IMR-90 (cell line): ENCODE data around the gene DPPA3.
"Not testable (repeated sequence)": the region's sequence is repeated elsewhere in the genome, so short reads cannot be mapped to it uniquely, and the experiment has no call there.

Experiments used
- CEBPB ChIP-seq: IDR thresholded peaks from 2 replicates; pipeline ENCODE4 v1.6.1; 2012; ENCODE audit warnings: low read depth, low read length, improper control_type of control experiment
- MAFK ChIP-seq: IDR thresholded peaks from 2 replicates; pipeline ENCODE4 v1.6.1; 2012; ENCODE audit warnings: low read depth, low read length, improper control_type of control experiment
- MAZ ChIP-seq: IDR thresholded peaks from 2 replicates; pipeline ENCODE4 v1.6.1; 2012; ENCODE audit warnings: low read depth, mild to moderate bottlenecking, low read length, improper control_type of control experiment, moderate library complexity, borderline replicate concordance
- RCOR1 ChIP-seq: IDR thresholded peaks from 2 replicates; pipeline ENCODE4 v1.6.1; 2012; ENCODE audit warnings: mild to moderate bottlenecking, low read length, improper control_type of control experiment; ENCODE audit not compliant: insufficient replicate concordance
- TF ChIP-seq, protein P1 (sequence below): conservative IDR thresholded peaks from 2 replicates; pipeline ENCODE4 v1.5.1; 2012; ENCODE audit warnings: mild to moderate bottlenecking, low read depth, low read length, improper control_type of control experiment
- TF ChIP-seq, protein P2 (sequence below): fragments of 150-350 bp; IDR thresholded peaks from 2 replicates; pipeline ENCODE4 v1.6.1; 2016; ENCODE audit warnings: low read depth, mild to moderate bottlenecking, low read length, moderate library complexity, borderline replicate concordance

DNA sequence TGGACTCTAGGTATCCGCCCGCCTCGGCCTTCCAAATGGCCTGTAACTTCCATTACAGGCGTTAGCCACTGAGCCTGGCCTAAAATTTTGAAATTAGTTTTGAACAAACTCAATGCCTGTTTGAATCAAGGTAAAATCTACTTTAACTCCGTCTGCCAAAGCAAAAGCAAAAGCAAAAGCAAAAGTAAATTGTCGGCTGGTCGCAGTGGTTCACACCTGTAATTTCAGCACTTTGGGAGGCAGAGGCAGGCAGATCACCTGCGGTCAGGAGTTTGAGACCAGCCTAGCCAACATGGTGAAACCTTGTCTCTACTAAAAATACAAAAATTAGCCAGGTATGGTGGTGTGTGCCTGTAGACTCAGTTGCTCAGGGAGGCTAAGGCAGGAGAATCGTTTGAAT, 44.4 kb downstream of the DPPA3 start:
- not testable (repeated sequence) for TF ChIP-seq RCOR1, MAFK, MAZ, CEBPB
- TF ChIP-seq, protein P1, sequence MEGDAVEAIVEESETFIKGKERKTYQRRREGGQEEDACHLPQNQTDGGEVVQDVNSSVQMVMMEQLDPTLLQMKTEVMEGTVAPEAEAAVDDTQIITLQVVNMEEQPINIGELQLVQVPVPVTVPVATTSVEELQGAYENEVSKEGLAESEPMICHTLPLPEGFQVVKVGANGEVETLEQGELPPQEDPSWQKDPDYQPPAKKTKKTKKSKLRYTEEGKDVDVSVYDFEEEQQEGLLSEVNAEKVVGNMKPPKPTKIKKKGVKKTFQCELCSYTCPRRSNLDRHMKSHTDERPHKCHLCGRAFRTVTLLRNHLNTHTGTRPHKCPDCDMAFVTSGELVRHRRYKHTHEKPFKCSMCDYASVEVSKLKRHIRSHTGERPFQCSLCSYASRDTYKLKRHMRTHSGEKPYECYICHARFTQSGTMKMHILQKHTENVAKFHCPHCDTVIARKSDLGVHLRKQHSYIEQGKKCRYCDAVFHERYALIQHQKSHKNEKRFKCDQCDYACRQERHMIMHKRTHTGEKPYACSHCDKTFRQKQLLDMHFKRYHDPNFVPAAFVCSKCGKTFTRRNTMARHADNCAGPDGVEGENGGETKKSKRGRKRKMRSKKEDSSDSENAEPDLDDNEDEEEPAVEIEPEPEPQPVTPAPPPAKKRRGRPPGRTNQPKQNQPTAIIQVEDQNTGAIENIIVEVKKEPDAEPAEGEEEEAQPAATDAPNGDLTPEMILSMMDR = not testable (repeated sequence)
- TF ChIP-seq, protein P2, sequence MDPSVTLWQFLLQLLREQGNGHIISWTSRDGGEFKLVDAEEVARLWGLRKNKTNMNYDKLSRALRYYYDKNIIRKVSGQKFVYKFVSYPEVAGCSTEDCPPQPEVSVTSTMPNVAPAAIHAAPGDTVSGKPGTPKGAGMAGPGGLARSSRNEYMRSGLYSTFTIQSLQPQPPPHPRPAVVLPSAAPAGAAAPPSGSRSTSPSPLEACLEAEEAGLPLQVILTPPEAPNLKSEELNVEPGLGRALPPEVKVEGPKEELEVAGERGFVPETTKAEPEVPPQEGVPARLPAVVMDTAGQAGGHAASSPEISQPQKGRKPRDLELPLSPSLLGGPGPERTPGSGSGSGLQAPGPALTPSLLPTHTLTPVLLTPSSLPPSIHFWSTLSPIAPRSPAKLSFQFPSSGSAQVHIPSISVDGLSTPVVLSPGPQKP = not testable (repeated sequence)
